Measurements from ENCODE around the gene WAPL. TPM values are rescaled to one million over a fixed set of nuclear protein-coding genes. Genes with fewer than 3 reads are reported as not detected.

The WAPL gene
- total and polyA plus RNA-seq, 2 of the 13 experiments (the other 11 are each of a cell fraction or from before 2014, with no cell fraction given) = 13.2 to 43.5 TPM

- TF ChIP-seq HNF1A (IDR thresholded peaks at IDR 0.05; ENCODE audit: low read depth) (no peak), HNF1A (CRISPR knock-in tag; IDR thresholded peaks at IDR 0.05; ENCODE audit: borderline replicate concordance) (peak; percentile 71), ATAD3A (CRISPR knock-in tag; IDR thresholded peaks at IDR 0.05) (no peak), ZNF780A (CRISPR knock-in tag; IDR thresholded peaks at IDR 0.05) (peak; percentile 75), TIGD3 (CRISPR knock-in tag; IDR thresholded peaks at IDR 0.05; ENCODE audit: borderline replicate concordance) (0 out of 2 replicates have a peak, but pooled peaks have one; percentile 34), ZNF512 (CRISPR knock-in tag; IDR thresholded peaks at IDR 0.05) (no peak), RXRB (CRISPR knock-in tag; IDR thresholded peaks at IDR 0.05; ENCODE audit: borderline replicate concordance) (no peak), TBL1XR1 (IDR thresholded peaks at IDR 0.05; ENCODE audit: borderline replicate concordance, low read length, partially characterized antibody) (no peak), ZUFSP (CRISPR knock-in tag; IDR thresholded peaks at IDR 0.05; ENCODE audit: borderline replicate concordance) (no peak), KLF6 (CRISPR knock-in tag; IDR thresholded peaks at IDR 0.05) (no peak), ZMYM4 (CRISPR knock-in tag; IDR thresholded peaks at IDR 0.05) (peak; percentile 68), ZNF496 (CRISPR knock-in tag; IDR thresholded peaks at IDR 0.05; ENCODE audit: insufficient replicate concordance) (no peak)
Measured at GRCh38 chr10:86521678-86522509, at the start of gene WAPL (continued).
